ENCODE measurements around the gene FGF14. TPM values are rescaled to one million over a fixed set of nuclear protein-coding genes. Genes with fewer than 3 reads are reported as not detected.

The FGF14 gene
- total and polyA plus RNA-seq, 2 donors from 2014 or later, result 0.47 to 3.3 TPM

GRCh38 chr13:101875717-101876393 is 526.0 kb downstream of the FGF14 start:
- DNase-seq (no peak), FAIRE-seq (no peak)
- Histone ChIP-seq H3K4me1 (ENCODE audit: control insufficient read depth in 2 of 3, insufficient read depth in 2 of 3, low read depth in 1 of 3, low read length in 3 of 3) (no peaks in the 10 kb centered on the region), H3K27me3 (ENCODE audit: control insufficient read depth, insufficient read depth, low read length) (no peaks in the 10 kb centered on the region), H3K9me3 (ENCODE audit: control insufficient read depth in 2 of 3, insufficient read depth in 1 of 3, low read length in 3 of 3) (no peaks in the 10 kb centered on the region), H3K9ac (ENCODE audit: low read length in 3 of 3) (no peak overlapping the region), H3K4me3 (ENCODE audit: low read length in 3 of 3) (no peak overlapping the region), H3K36me3 (ENCODE audit: control insufficient read depth in 2 of 3, insufficient read depth in 3 of 3, low read length in 3 of 3) (no peaks in the 10 kb centered on the region), H3K27ac (ENCODE audit: low read depth in 2 of 2, low read length in 2 of 2) (no peak overlapping the region)
- TF ChIP-seq CTCF (IDR thresholded peaks at IDR 0.05; ENCODE audit: borderline replicate concordance, extremely low read depth, insufficient read depth), result no peak
- intact Hi-C loops (cut with DNase I), result no loop called here

- FAIRE-seq, result no peak
- intact Hi-C loops (cut with DNase I), result no loop called here
- no peak for DNase-seq
Observed at GRCh38 chr13:101875091-101875490, 526.8 kb downstream of the FGF14 start.

GRCh38 chr13:101869553-101869952 is 532.3 kb downstream of the FGF14 start:
- intact Hi-C loops (cut with DNase I), result no loop called here
- Histone ChIP-seq H3K27ac (ENCODE audit: low read depth in 2 of 2, low read length in 2 of 2) (no peak overlapping the region), H3K4me3 (ENCODE audit: low read length in 3 of 3) (no peak overlapping the region), H3K4me1 (ENCODE audit: control insufficient read depth in 2 of 3, insufficient read depth in 2 of 3, low read depth in 1 of 3, low read length in 3 of 3) (no peaks in the 10 kb centered on the region), H3K27me3 (ENCODE audit: control insufficient read depth, insufficient read depth, low read length) (no peaks in the 10 kb centered on the region), H3K9me3 (ENCODE audit: control insufficient read depth in 2 of 3, insufficient read depth in 1 of 3, low read length in 3 of 3) (no peaks in the 10 kb centered on the region), H3K36me3 (ENCODE audit: control insufficient read depth in 2 of 3, insufficient read depth in 3 of 3, low read length in 3 of 3) (no peaks in the 10 kb centered on the region), H3K9ac (ENCODE audit: low read length in 3 of 3) (no peak overlapping the region)
- no peak for DNase-seq
- FAIRE-seq, result no peak
- no peak for TF ChIP-seq CTCF (IDR thresholded peaks at IDR 0.05; ENCODE audit: borderline replicate concordance, extremely low read depth, insufficient read depth)

More at GRCh38 chr13:101875091-101875490, 526.8 kb downstream of the FGF14 start:
- Histone ChIP-seq H3K36me3 (ENCODE audit: control insufficient read depth in 2 of 3, insufficient read depth in 3 of 3, low read length in 3 of 3) (no peaks in the 10 kb centered on the region), H3K4me1 (ENCODE audit: control insufficient read depth in 2 of 3, insufficient read depth in 2 of 3, low read depth in 1 of 3, low read length in 3 of 3) (no peaks in the 10 kb centered on the region), H3K9ac (ENCODE audit: low read length in 3 of 3) (no peak overlapping the region), H3K27ac (ENCODE audit: low read depth in 2 of 2, low read length in 2 of 2) (no peak overlapping the region), H3K27me3 (ENCODE audit: control insufficient read depth, insufficient read depth, low read length) (no peaks in the 10 kb centered on the region), H3K4me3 (ENCODE audit: low read length in 3 of 3) (no peak overlapping the region), H3K9me3 (ENCODE audit: control insufficient read depth in 2 of 3, insufficient read depth in 1 of 3, low read length in 3 of 3) (no peaks in the 10 kb centered on the region)
- no peak for TF ChIP-seq CTCF (IDR thresholded peaks at IDR 0.05; ENCODE audit: borderline replicate concordance, extremely low read depth, insufficient read depth)

Data from kidney (tissue), 14 donors.